H1 (cell line): ENCODE measurements around the gene ZMPSTE24. TPM values are rescaled to one million over a fixed set of nuclear protein-coding genes. Genes with fewer than 3 reads are reported as not detected.

Experiments
- CTCF ChIA-PET: fragments of 300-600 bp; sonication (Branson Sonifier 250); formaldehyde crosslinking; loops from one replicate; lab custom pipeline; 2021; ENCODE audit not compliant: partially characterized antibody; lab: Charles Lee
- POLR2A ChIA-PET: fragments of 300-600 bp; sonication (Branson Sonifier 250); formaldehyde crosslinking; loops from one replicate; lab custom pipeline; 2021; ENCODE audit warnings: inconsistent platforms; ENCODE audit not compliant: partially characterized antibody; lab: Charles Lee
- DNase-seq, 2 experiments: peaks; one replicate each; pipeline versions ENCODE4 v3.0.0 to v3.0.0-alpha.2; 2010 to 2022; ENCODE audit warnings: low spot score in 2 of 2, low read depth in 1 of 2, mixed read lengths in 1 of 2
- FAIRE-seq: peaks from 2 replicates; lab custom pipeline; 2011; peaks lifted over from hg19 to GRCh38; lab: Jason Lieb, UNC
- H2AFZ ChIP-seq: 2 replicates; pipeline ENCODE4 v1.8.1; 2012; ENCODE audit warnings: low read length, inconsistent platforms
- H2AK5ac ChIP-seq: 2 replicates; pipeline ENCODE4 v1.6.1; 2013; ENCODE audit warnings: low read depth, low read length
- H2BK120ac ChIP-seq: replicated peaks from 2 replicates; pipeline ENCODE3; 2013; ENCODE audit warnings: low read depth, low read length, inconsistent platforms
- H2BK12ac ChIP-seq: 2 replicates; pipeline ENCODE4 v1.6.1; 2013; ENCODE audit warnings: low read depth, low read length
- H2BK15ac ChIP-seq: 2 replicates; pipeline ENCODE4 v1.6.1; 2013; ENCODE audit warnings: low read length
- H2BK20ac ChIP-seq: 2 replicates; pipeline ENCODE4 v1.6.1; 2013; ENCODE audit warnings: low read length
- H2BK5ac ChIP-seq: 2 replicates; pipeline ENCODE4 v1.6.1; 2013; ENCODE audit warnings: low read depth, low read length
- H3K14ac ChIP-seq: 2 replicates; pipeline ENCODE4 v1.6.1; 2013; ENCODE audit warnings: inconsistent platforms; ENCODE audit not compliant: insufficient read length
- H3K18ac ChIP-seq: 2 replicates; pipeline ENCODE4 v1.6.1; 2013; ENCODE audit warnings: low read length; ENCODE audit errors: extremely low read depth
- H3K23ac ChIP-seq: 2 replicates; pipeline ENCODE4 v1.6.1; 2013; ENCODE audit warnings: inconsistent platforms; ENCODE audit not compliant: insufficient read length
- H3K23me2 ChIP-seq: 2 replicates; pipeline ENCODE4 v1.6.1; 2013; ENCODE audit warnings: low read depth, low read length
- H3K27ac ChIP-seq: 2 replicates; pipeline ENCODE4 v1.6.1; 2011; ENCODE audit warnings: low read depth, low read length, inconsistent platforms
- H3K27me3 ChIP-seq, 4 experiments: replicated peaks in 1 of 4; 1 replicate in 1 of 4; 2 replicates in 3 of 4; pipeline versions ENCODE4 v1.6.1 to v1.8.1; 2011 to 2013; ENCODE audit warnings: low read length in 3 of 4, mild to moderate bottlenecking in 3 of 4, inconsistent platforms in 2 of 4, mixed read lengths in 2 of 4, moderate library complexity in 1 of 4; ENCODE audit not compliant: control insufficient read depth in 3 of 4, insufficient read depth in 3 of 4; ENCODE audit errors: extremely low read depth in 1 of 4
- H3K36me3 ChIP-seq, 4 experiments: 2 replicates each; pipeline versions ENCODE4 v1.6.1 to v1.8.1; 2011 to 2013; ENCODE audit warnings: mild to moderate bottlenecking in 4 of 4, low read length in 3 of 4, moderate library complexity in 2 of 4, control low read depth in 1 of 4, inconsistent platforms in 1 of 4; ENCODE audit not compliant: insufficient read depth in 4 of 4, control insufficient read depth in 2 of 4
- H3K4ac ChIP-seq: replicated peaks from 2 replicates; pipeline ENCODE3; 2013; ENCODE audit warnings: low read length, low read depth, mixed read lengths, inconsistent platforms; ENCODE audit not compliant: insufficient read length
- H3K4me1 ChIP-seq, 4 experiments: replicated peaks in 1 of 4; 1 replicate in 1 of 4; 2 replicates in 3 of 4; pipeline versions ENCODE4 v1.6.1 to v1.8.1; 2011 to 2013; ENCODE audit warnings: low read length in 3 of 4, inconsistent platforms in 2 of 4, mixed read lengths in 1 of 4; ENCODE audit not compliant: insufficient read depth in 4 of 4, control insufficient read depth in 3 of 4
- H3K4me2 ChIP-seq, 2 experiments: 2 replicates each; pipeline versions ENCODE4 v1.6.1 to v1.8.1; 2011 to 2013; ENCODE audit warnings: low read depth in 2 of 2, low read length in 2 of 2, control low read depth in 1 of 2, inconsistent platforms in 1 of 2, mild to moderate bottlenecking in 1 of 2; ENCODE audit not compliant: insufficient read depth in 1 of 2
- H3K4me3 ChIP-seq, 4 experiments: fragments of 200-600, 300-600 bp in 1 of 4; sonication (generic), shearing (Covaris generic), sonication (Bioruptor Twin) in 1 of 4; 2 replicates each; pipeline versions ENCODE4 v1.5.1 to v1.8.1; 2011 to 2016; ENCODE audit warnings: low read length in 4 of 4, low read depth in 3 of 4, control low read depth in 2 of 4, inconsistent platforms in 2 of 4, mild to moderate bottlenecking in 2 of 4, mixed read lengths in 1 of 4, moderate library complexity in 1 of 4; ENCODE audit not compliant: insufficient read depth in 2 of 4; ENCODE audit errors: extremely low read depth in 1 of 4
- H3K56ac ChIP-seq: replicated peaks from 2 replicates; pipeline ENCODE3; 2013; ENCODE audit warnings: low read depth, mild to moderate bottlenecking, mixed read lengths, low read length, inconsistent platforms; ENCODE audit not compliant: insufficient read length
- H3K79me1 ChIP-seq: 2 replicates; pipeline ENCODE4 v1.6.1; 2013; ENCODE audit warnings: low read depth, low read length, control low read depth
- H3K79me2 ChIP-seq, 2 experiments: 2 replicates each; pipeline versions ENCODE4 v1.6.1 to v1.8.1; 2012 to 2013; ENCODE audit warnings: low read length in 2 of 2, mild to moderate bottlenecking in 2 of 2, inconsistent platforms in 1 of 2; ENCODE audit not compliant: insufficient read depth in 2 of 2, control insufficient read depth in 1 of 2
- H3K9ac ChIP-seq, 4 experiments: replicated peaks in 1 of 4; 1 replicate in 1 of 4; 2 replicates in 3 of 4; pipeline versions ENCODE4 v1.6.1 to v1.8.1; 2011 to 2013; ENCODE audit warnings: low read depth in 3 of 4, low read length in 3 of 4, control low read depth in 2 of 4, mild to moderate bottlenecking in 2 of 4, moderate library complexity in 2 of 4, inconsistent platforms in 1 of 4; ENCODE audit errors: extremely low read depth in 1 of 4
- H3K9me3 ChIP-seq, 2 experiments: 2 replicates each; pipeline versions ENCODE4 v1.6.1 to v1.8.1; 2012 to 2013; ENCODE audit warnings: mild to moderate bottlenecking in 2 of 2, moderate library complexity in 2 of 2, control low read depth in 1 of 2, inconsistent platforms in 1 of 2, low read depth in 1 of 2, low read length in 1 of 2, mixed read lengths in 1 of 2; ENCODE audit not compliant: insufficient read depth in 2 of 2
- H4K20me1 ChIP-seq, 2 experiments: replicated peaks in 1 of 2; 2 replicates each; pipeline versions ENCODE3 to v1.8.1; 2011 to 2013; ENCODE audit warnings: inconsistent platforms in 2 of 2, low read length in 2 of 2, mild to moderate bottlenecking in 1 of 2; ENCODE audit not compliant: insufficient read depth in 2 of 2, control insufficient read depth in 1 of 2
- H4K5ac ChIP-seq: 2 replicates; pipeline ENCODE4 v1.6.1; 2013; ENCODE audit warnings: low read length, low read depth, mixed read lengths, inconsistent platforms; ENCODE audit not compliant: insufficient read length
- H4K8ac ChIP-seq: 2 replicates; pipeline ENCODE4 v1.8.0; 2013; ENCODE audit warnings: mild to moderate bottlenecking, moderate library complexity, low read length, inconsistent platforms; ENCODE audit not compliant: insufficient read depth; ENCODE audit errors: extremely low read depth
- H4K91ac ChIP-seq: replicated peaks from 2 replicates; pipeline ENCODE3; 2013; ENCODE audit warnings: low read length, mixed read lengths, inconsistent platforms; ENCODE audit not compliant: insufficient read length
- CHD2 ChIP-seq: IDR thresholded peaks from 2 replicates; pipeline ENCODE4 v1.6.1; 2012; ENCODE audit warnings: low read length, improper control_type of control experiment
- RNF2 ChIP-seq: fragments of 200-900, 300-1000 bp; sonication (generic); IDR thresholded peaks from 2 replicates; pipeline ENCODE4 v1.7.1; 2016; ENCODE audit warnings: borderline replicate concordance, low read depth, mild to moderate bottlenecking, antibody characterized with exemption, low read length; ENCODE audit not compliant: poor library complexity, severe bottlenecking; ENCODE audit errors: missing control alignments
- SP2 ChIP-seq: IDR thresholded peaks from 2 replicates; pipeline ENCODE4 v1.6.1; 2012; ENCODE audit warnings: mild to moderate bottlenecking, low read length, inconsistent platforms
- WGBS, 2 experiments: shearing (Covaris generic) in 1 of 2; methylation state at CpG; one replicate each; pipeline versions ENCODE4 v1.1.6 to v1.1.7; 2013 to 2015; ENCODE audit warnings: low lambda C conversion rate in 2 of 2, mixed read lengths in 2 of 2, inconsistent platforms in 1 of 2, low coverage in 1 of 2, missing lambda C conversion rate in 1 of 2; ENCODE audit not compliant: insufficient replicate concordance in 2 of 2, insufficient coverage in 1 of 2, insufficient read length in 1 of 2; ENCODE audit errors: extremely low coverage in 1 of 2, missing lambda C conversion rate in 1 of 2; 5-methylcytosine and 5-hydroxymethylcytosine counted together
- polyA plus RNA-seq, 7 experiments: library from polyadenylated mRNA; depleted of rRNA in 3 of 7; stranded (reverse) in 5 of 7; unstranded in 2 of 7; fragments of >200 nt in 5 of 7; fragments of 200-250 nt in 2 of 7; gene quantifications; 1 replicate in 5 of 7; 2 replicates in 1 of 7; 4 replicates in 1 of 7; pipeline versions ENCODE4 v1.2.1 to v1.2.3, GENCODE V29; 2011 to 2013; ENCODE audit warnings: missing spikeins in 2 of 7, mixed read lengths in 2 of 7
- total RNA-seq: library from RNA; stranded (reverse); fragmentation: NEBNext Ultra II Directional; extraction: Animal tissue kit (Norgen Biotek cat#: 25700); gene quantifications from 2 replicates; pipeline ENCODE4 v1.2.1, GENCODE V29; 2021

Gene ZMPSTE24
- total and polyA plus RNA-seq, 2 of the 8 experiments (the other 6 are each of a cell fraction or from before 2014, with no cell fraction given) = 12.7 to 42.9 TPM

GRCh38 chr1:40337443-40337842, 79.4 kb downstream of the ZMPSTE24 start:
- Histone ChIP-seq H3K56ac (no peak overlapping the region), H3K9me3 (no peaks in the 10 kb centered on the region), H4K91ac (no peak overlapping the region), H4K8ac (no peak overlapping the region), H2BK120ac (no peak overlapping the region), H3K4me1 (no peaks in the 10 kb centered on the region), H2BK12ac (no peak overlapping the region), H3K18ac (no peak overlapping the region), H2AFZ (no peak overlapping the region), H3K27me3 (no peaks in the 10 kb centered on the region), H2BK15ac (no peak overlapping the region), H3K9ac (no peak overlapping the region), H3K36me3 (no peaks in the 10 kb centered on the region), H3K23me2 (no peaks in the 10 kb centered on the region), H3K4me2 (no peak overlapping the region), H2AK5ac (no peak overlapping the region), H4K20me1 (no peaks in the 10 kb centered on the region), H3K4me3 (no peak overlapping the region), H2BK5ac (no peak overlapping the region), H3K79me1 (no peaks in the 10 kb centered on the region), H3K27ac (no peak overlapping the region), H4K5ac (no peak overlapping the region), H2BK20ac (no peak overlapping the region), H3K4ac (no peak overlapping the region), H3K23ac (no peak overlapping the region), H3K79me2 (no peaks in the 10 kb centered on the region), H3K14ac (no peak overlapping the region)
- ChIA-PET CTCF (interaction anchor here (0.5 to 12.6 kb wide), 22 partner anchors 11 to 259 kb away, joined by 3 to 144 read pairs (median 8); partner anchors contain the start of genes COL9A2 and ZMPSTE24), POLR2A (no interaction called here)
- WGBS, 2 experiments = 94% methylated on average over 8 of the region's 8 CpGs; no CpG with 5 or more reads in 1 of the 2 experiments
- DNase-seq (no peak), FAIRE-seq (no peak)
- TF ChIP-seq RNF2 = no peak
- TF ChIP-seq CHD2 = no peak
- TF ChIP-seq SP2 = no peak
